Gastrocnemius medialis (tissue), 4 donors: Measurements from ENCODE around the gene KLHL25. TPM values are rescaled to one million over a fixed set of nuclear protein-coding genes. Genes with fewer than 3 reads are reported as not detected.

ENCODE experiments used
- ATAC-seq, 2 donors: fragments of 150-250 bp; one replicate each; pipeline ENCODE4 v1.9.1; 2016
- DNase-seq, 2 donors: peaks; one replicate each; pipeline ENCODE4 v3.0.0-alpha.2; 2019
- H3K27ac ChIP-seq, 4 donors: fragments of 200-600 bp; sonication (generic); 1 replicate in 1 of 4; 2 replicates in 3 of 4; pipeline ENCODE4 v1.5.1; 2016 to 2018; ENCODE audit warnings: mild to moderate bottlenecking in 2 of 4, moderate library complexity in 1 of 4
- H3K27me3 ChIP-seq, 3 donors: fragments of 200-600 bp; sonication (generic) in 2 of 3; 1 replicate in 1 of 3; 2 replicates in 2 of 3; pipeline versions ENCODE4 v1.5.1 to v1.6.0; 2016 to 2019; ENCODE audit warnings: mild to moderate bottlenecking in 1 of 3, moderate library complexity in 1 of 3
- H3K36me3 ChIP-seq, 2 donors: fragments of 200-600 bp; sonication (generic) in 1 of 2; one replicate each; pipeline ENCODE4 v1.5.1; 2017 to 2018
- H3K4me1 ChIP-seq, 2 donors: fragments of 200-600 bp; sonication (generic) in 1 of 2; one replicate each; pipeline ENCODE4 v1.5.1; 2016 to 2017; ENCODE audit warnings: mild to moderate bottlenecking in 2 of 2
- H3K4me3 ChIP-seq, 4 donors: fragments of 200-600 bp; sonication (generic) in 3 of 4; 1 replicate in 1 of 4; 2 replicates in 3 of 4; pipeline ENCODE4 v1.5.1; 2016 to 2019; ENCODE audit warnings: mild to moderate bottlenecking in 2 of 4
- H3K9me3 ChIP-seq, 3 donors: fragments of 200-600 bp; sonication (generic) in 2 of 3; 1 replicate in 1 of 3; 2 replicates in 2 of 3; pipeline ENCODE4 v1.5.1; 2016 to 2019
- POLR2A ChIP-seq, 2 donors: fragments of 450-650 bp; IDR thresholded peaks; one replicate each; pipeline ENCODE4 v1.6.1; 2017; ENCODE audit warnings: antibody characterized with exemption in 2 of 2, mild to moderate bottlenecking in 2 of 2, moderate library complexity in 2 of 2
- in situ Hi-C, 4 donors: fragments of 200-750 bp; cut with MboI; loops; one replicate each; pipeline versions ENCODE4 v1.15.0 to v1.8.0; 2017; ENCODE audit warnings: low sequenced_read_pairs in 4 of 4
- intact Hi-C: fragments of 100-400 bp; cut with DNase I; formaldehyde crosslinking; loops from one replicate; pipeline ENCODE4 v1.15.1; 2023; ENCODE audit warnings: low total_unique reads
- total RNA-seq, 4 donors: library from RNA; depleted of rRNA; stranded (reverse); fragments of >200 nt; gene quantifications; one replicate each; pipeline versions ENCODE4 v1.1.0 to v1.2.3, GENCODE V29; 2016
- TF ChIP-seq, protein P1 (sequence below), 5 experiments: fragments of 450-650 bp in 3 of 5; fragments of 200-600 bp in 2 of 5; sonication (generic) in 2 of 5; IDR thresholded peaks in 4 of 5; conservative IDR thresholded peaks in 1 of 5; 1 replicate in 4 of 5; 2 replicates in 1 of 5; pipeline ENCODE4 v1.5.1; 2016 to 2019; ENCODE audit warnings: antibody characterized with exemption in 5 of 5, mild to moderate bottlenecking in 3 of 5, moderate library complexity in 3 of 5

KLHL25 gene
- total RNA-seq, 4 donors from 2014 or later, result 4.8 to 7.0 (median 6.8) TPM

DNA sequence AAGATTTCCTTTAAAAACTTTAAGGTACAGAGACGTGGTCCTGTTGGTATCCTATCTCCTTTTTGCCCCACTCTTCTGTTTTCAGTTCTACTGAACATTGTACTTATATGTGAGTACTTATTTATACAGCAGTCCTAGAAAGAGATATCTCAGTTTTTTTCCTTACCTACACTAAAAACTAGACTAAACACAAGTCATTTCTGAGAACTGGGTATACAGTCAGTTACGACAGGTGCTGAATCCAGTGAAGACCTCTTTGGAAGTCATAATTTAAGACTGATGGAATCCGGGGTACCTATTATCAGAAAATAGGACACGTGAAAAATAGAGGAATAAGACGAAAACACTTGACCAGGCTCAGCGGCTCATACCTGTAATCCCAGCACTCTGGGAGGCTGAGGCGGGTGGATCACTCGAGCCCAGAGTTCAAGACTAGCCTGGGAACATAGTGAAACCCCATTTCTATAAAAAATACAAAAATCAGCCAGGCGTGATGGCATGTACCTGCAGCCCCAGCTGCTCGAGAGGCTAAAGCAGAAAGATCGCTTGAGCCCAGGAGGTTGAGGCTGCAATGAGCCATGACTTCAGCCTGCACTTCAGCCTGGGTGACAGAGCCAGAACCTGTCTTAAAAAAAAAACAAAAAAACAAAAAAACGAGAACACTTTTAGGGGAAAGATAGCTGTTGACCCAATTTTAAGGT lies 76.3 kb downstream of the KLHL25 start:
- TF ChIP-seq, protein P1, sequence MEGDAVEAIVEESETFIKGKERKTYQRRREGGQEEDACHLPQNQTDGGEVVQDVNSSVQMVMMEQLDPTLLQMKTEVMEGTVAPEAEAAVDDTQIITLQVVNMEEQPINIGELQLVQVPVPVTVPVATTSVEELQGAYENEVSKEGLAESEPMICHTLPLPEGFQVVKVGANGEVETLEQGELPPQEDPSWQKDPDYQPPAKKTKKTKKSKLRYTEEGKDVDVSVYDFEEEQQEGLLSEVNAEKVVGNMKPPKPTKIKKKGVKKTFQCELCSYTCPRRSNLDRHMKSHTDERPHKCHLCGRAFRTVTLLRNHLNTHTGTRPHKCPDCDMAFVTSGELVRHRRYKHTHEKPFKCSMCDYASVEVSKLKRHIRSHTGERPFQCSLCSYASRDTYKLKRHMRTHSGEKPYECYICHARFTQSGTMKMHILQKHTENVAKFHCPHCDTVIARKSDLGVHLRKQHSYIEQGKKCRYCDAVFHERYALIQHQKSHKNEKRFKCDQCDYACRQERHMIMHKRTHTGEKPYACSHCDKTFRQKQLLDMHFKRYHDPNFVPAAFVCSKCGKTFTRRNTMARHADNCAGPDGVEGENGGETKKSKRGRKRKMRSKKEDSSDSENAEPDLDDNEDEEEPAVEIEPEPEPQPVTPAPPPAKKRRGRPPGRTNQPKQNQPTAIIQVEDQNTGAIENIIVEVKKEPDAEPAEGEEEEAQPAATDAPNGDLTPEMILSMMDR (IDR thresholded peaks at IDR 0.05 in 4 of 5, conservative IDR thresholded peaks at IDR 0.05 in 1 of 5), result no peak
- no peak for TF ChIP-seq POLR2A (IDR thresholded peaks at IDR 0.05)
- intact Hi-C loops, result loop anchor here (5.0 kb wide), 1 partner anchor 34 kb away; no protein-coding TSS in a partner anchor
- in situ Hi-C loops, result loop anchor here in 1 of 4 donors (25.0 kb wide), 1 partner anchor 231 kb away; no protein-coding TSS in a partner anchor
- H3K4me1 ChIP-seq, result no peaks in the 10 kb centered on the region
- no peak overlapping the region for H3K4me3 ChIP-seq
- DNase-seq (no peak), ATAC-seq (no peak)
- no peaks in the 10 kb centered on the region for H3K27me3 ChIP-seq
- peaks cover 6 to 96% of the 10 kb centered on the region in 2 donors for H3K36me3 ChIP-seq
- peak overlapping the region; percentile 12 to 39 (median 24) for H3K27ac ChIP-seq
- H3K9me3 ChIP-seq, result no peaks in the 10 kb centered on the region

DNA sequence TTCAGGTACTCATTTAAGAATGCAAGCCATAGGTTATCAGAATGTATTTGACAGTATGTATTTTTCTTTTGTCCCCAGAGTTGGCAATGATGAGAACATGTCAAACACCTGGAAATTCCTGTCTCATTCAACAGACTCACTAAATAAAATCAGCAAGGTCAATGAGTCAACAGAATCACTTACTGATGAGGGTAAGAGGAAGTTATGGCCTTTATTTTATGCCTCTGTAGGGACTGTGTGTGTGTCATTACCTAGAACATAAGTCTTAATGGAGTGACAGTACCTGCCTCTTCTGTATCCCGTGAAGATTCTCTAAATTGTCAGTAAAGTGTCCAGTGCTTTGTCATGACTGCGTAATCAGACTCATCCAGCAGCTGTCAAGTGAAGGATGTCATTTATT lies 77.5 kb downstream of the KLHL25 start:
- Histone ChIP-seq H3K9me3 (no peaks in the 10 kb centered on the region), H3K4me1 (no peaks in the 10 kb centered on the region), H3K36me3 (peaks cover 6 to 92% of the 10 kb centered on the region in 2 donors), H3K27me3 (no peaks in the 10 kb centered on the region), H3K4me3 (no peak overlapping the region), H3K27ac (peak overlapping the region; percentile 6 to 43 (median 24))
- no peak for ATAC-seq
- in situ Hi-C loops (loop anchor here in 1 of 4 donors (25.0 kb wide), 1 partner anchor 230 kb away; no protein-coding TSS in a partner anchor), intact Hi-C loops (loop anchor here (5.0 kb wide), 1 partner anchor 35 kb away; no protein-coding TSS in a partner anchor)
- TF ChIP-seq, protein P1 (IDR thresholded peaks at IDR 0.05 in 4 of 5, conservative IDR thresholded peaks at IDR 0.05 in 1 of 5), result no peak
- DNase-seq, result no peak

DNA sequence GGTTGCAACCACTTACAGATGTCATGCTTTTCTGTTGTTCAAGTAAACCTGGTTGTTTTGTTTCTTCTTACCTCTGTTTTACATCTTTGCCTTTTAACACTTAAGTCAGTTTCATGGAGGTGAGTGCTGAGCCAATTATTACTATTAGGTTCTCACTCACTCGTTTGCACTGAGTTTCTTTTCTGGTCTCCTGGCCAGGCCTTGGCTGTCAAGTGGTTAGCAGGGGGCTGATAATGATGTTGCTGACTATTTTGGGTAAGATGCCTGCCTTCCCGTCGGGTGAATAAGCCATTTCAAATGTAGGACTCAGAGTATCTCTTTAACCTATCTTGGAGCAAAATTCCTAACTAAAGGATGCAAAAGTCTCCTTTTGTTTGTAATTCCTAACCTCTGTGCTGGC lies 78.5 kb downstream of the KLHL25 start:
- no peak for ATAC-seq
- TF ChIP-seq, protein P1 (IDR thresholded peaks at IDR 0.05 in 4 of 5, conservative IDR thresholded peaks at IDR 0.05 in 1 of 5), result no peak

DNA sequence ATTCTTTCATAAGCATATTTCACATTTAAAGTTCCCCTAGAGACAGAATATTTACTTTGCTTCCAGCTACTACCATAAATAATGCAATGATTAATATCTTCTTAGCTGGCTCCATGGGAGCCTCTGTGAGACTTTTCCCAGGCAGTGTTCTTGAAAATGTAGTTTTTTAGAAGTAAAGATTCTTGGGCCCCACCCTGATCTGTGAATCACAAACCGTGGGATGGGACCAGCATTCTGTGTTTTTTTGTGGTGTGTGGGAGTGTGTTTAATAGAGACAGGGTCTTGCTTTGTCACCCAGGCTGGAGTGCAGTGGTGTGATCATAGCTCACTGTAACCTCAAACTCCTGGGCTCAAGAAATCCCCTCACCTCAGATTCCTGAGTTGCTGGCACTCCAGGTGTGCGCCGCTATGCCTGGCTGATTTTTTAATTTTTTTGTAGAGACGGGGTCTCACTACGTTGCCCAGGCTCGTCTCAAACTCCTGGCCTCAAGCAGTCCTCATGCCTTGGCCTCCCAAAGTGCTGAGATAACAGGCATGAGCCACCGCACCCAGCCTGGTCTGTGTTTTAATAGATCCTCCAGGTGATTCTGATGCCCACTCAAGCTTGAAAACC lies 83.0 kb downstream of the KLHL25 start:
- Histone ChIP-seq H3K27me3 (no peaks in the 10 kb centered on the region), H3K36me3 (peaks cover 0 to 69% of the 10 kb centered on the region in 2 donors), H3K27ac (peak overlapping the region in 2 of 4 donors; percentile 14 to 86), H3K9me3 (no peaks in the 10 kb centered on the region), H3K4me1 (peaks cover 24 to 26% of the 10 kb centered on the region in 2 donors), H3K4me3 (no peak overlapping the region)
- in situ Hi-C loops (loop anchor here in 1 of 4 donors (25.0 kb wide), 1 partner anchor 224 kb away; no protein-coding TSS in a partner anchor), intact Hi-C loops (no loop called here)
- ATAC-seq, result no peak
- DNase-seq, result no peak
- TF ChIP-seq, protein P1 (IDR thresholded peaks at IDR 0.05 in 4 of 5, conservative IDR thresholded peaks at IDR 0.05 in 1 of 5), result no peak
- no peak for TF ChIP-seq POLR2A (IDR thresholded peaks at IDR 0.05)

More for the DNA sequence above, 78.5 kb downstream of the KLHL25 start:
- in situ Hi-C loops (loop anchor here in 1 of 4 donors (25.0 kb wide), 1 partner anchor 229 kb away; no protein-coding TSS in a partner anchor), intact Hi-C loops (loop anchor here (5.0 kb wide), 1 partner anchor 36 kb away; no protein-coding TSS in a partner anchor)
- peaks cover 6 to 92% of the 10 kb centered on the region in 2 donors for H3K36me3 ChIP-seq
- peak overlapping the region; percentile 14 to 42 (median 32) for H3K27ac ChIP-seq
- no peaks in the 10 kb centered on the region for H3K27me3 ChIP-seq
- no peaks in the 10 kb centered on the region for H3K4me1 ChIP-seq
- H3K4me3 ChIP-seq, result no peak overlapping the region
- no peaks in the 10 kb centered on the region for H3K9me3 ChIP-seq
- DNase-seq, result no peak
